Peyer's patch (tissue), 4 donors: Measurements from ENCODE around the gene SEMA3F. TPM values are rescaled to one million over a fixed set of nuclear protein-coding genes. Genes with fewer than 3 reads are reported as not detected.

Source experiments
- DNase-seq, 3 donors: peaks; one replicate each; pipeline ENCODE4 v3.0.0-alpha.2; 2017 to 2019
- H3K27ac ChIP-seq, 4 donors: fragments of 200-600 bp; sonication (generic); one replicate each; pipeline ENCODE4 v1.5.1; 2016 to 2019
- H3K27me3 ChIP-seq, 2 donors: fragments of 200-600 bp; sonication (generic); one replicate each; pipeline ENCODE4 v1.5.1; 2019
- H3K36me3 ChIP-seq, 3 donors: fragments of 200-600 bp; sonication (generic); one replicate each; pipeline ENCODE4 v1.5.1; 2016 to 2019
- H3K4me1 ChIP-seq, 4 donors: fragments of 200-600 bp; sonication (generic); one replicate each; pipeline ENCODE4 v1.5.1; 2016 to 2019
- H3K4me3 ChIP-seq, 4 donors: fragments of 200-600 bp; sonication (generic); 1 replicate in 3 of 4; 2 replicates in 1 of 4; pipeline ENCODE4 v1.5.1; 2016 to 2019; ENCODE audit warnings: mild to moderate bottlenecking in 1 of 4
- H3K9me3 ChIP-seq, 4 donors: fragments of 200-600 bp; sonication (generic); one replicate each; pipeline ENCODE4 v1.5.1; 2016 to 2019; ENCODE audit warnings: mild to moderate bottlenecking in 1 of 4
- CTCF ChIP-seq, 6 experiments: fragments of 450-650 bp in 4 of 6; fragments of 200-600 bp in 2 of 6; sonication (generic) in 1 of 6; IDR thresholded peaks; one replicate each; pipeline ENCODE4 v1.5.1; 2017 to 2019; ENCODE audit warnings: antibody characterized with exemption in 6 of 6, mild to moderate bottlenecking in 3 of 6, moderate library complexity in 1 of 6
- POLR2A ChIP-seq, 2 donors: fragments of 450-650 bp; IDR thresholded peaks; one replicate each; pipeline ENCODE4 v1.5.1; 2017; ENCODE audit warnings: antibody characterized with exemption in 2 of 2, mild to moderate bottlenecking in 2 of 2, moderate library complexity in 2 of 2
- total RNA-seq, 4 donors: library from RNA; depleted of rRNA; stranded (reverse); fragments of >200 nt; gene quantifications; one replicate each; pipeline ENCODE4 v1.1.0, GENCODE V29; 2016

Gene SEMA3F
- total RNA-seq, 4 donors from 2014 or later: 21.2 to 41.0 (median 23.2) TPM

- no peak for TF ChIP-seq POLR2A (IDR thresholded peaks at IDR 0.05)
- no peak for TF ChIP-seq CTCF (IDR thresholded peaks at IDR 0.05)
- H3K4me1 ChIP-seq: peaks cover 0 to 48% (median 6%) of the 10 kb centered on the region in 4 donors
Measured at GRCh38 chr3:50123394-50124051, 31.6 kb upstream of the SEMA3F start.

GRCh38 chr3:50124052-50124799, 30.9 kb upstream of the SEMA3F start:
- TF ChIP-seq POLR2A (IDR thresholded peaks at IDR 0.05): no peak
- no peak for TF ChIP-seq CTCF (IDR thresholded peaks at IDR 0.05)
- H3K4me1 ChIP-seq: peaks cover 0 to 48% (median 6%) of the 10 kb centered on the region in 4 donors
- H3K36me3 ChIP-seq: peaks cover 0 to 19% (median 0%) of the 10 kb centered on the region in 3 donors
- H3K9me3 ChIP-seq: no peaks in the 10 kb centered on the region
- no peak overlapping the region for H3K4me3 ChIP-seq
- no peak overlapping the region for H3K27ac ChIP-seq
- DNase-seq: peak in 1 of 3 donors; percentile 37
- H3K27me3 ChIP-seq: no peaks in the 10 kb centered on the region

More at GRCh38 chr3:50123394-50124051, 31.6 kb upstream of the SEMA3F start:
- H3K36me3 ChIP-seq: peaks cover 0 to 26% (median 0%) of the 10 kb centered on the region in 3 donors
- no peaks in the 10 kb centered on the region for H3K9me3 ChIP-seq
- H3K4me3 ChIP-seq: no peak overlapping the region
- no peak overlapping the region for H3K27ac ChIP-seq
- H3K27me3 ChIP-seq: no peaks in the 10 kb centered on the region
- peak in 1 of 3 donors; percentile 50 for DNase-seq

- Histone ChIP-seq H3K4me1 (peaks cover 0 to 48% (median 6%) of the 10 kb centered on the region in 4 donors), H3K4me3 (no peak overlapping the region), H3K27ac (no peak overlapping the region), H3K36me3 (peaks cover 0 to 15% (median 0%) of the 10 kb centered on the region in 3 donors), H3K9me3 (no peaks in the 10 kb centered on the region), H3K27me3 (no peaks in the 10 kb centered on the region)
- TF ChIP-seq POLR2A (IDR thresholded peaks at IDR 0.05): no peak
- TF ChIP-seq CTCF (IDR thresholded peaks at IDR 0.05): no peak
- DNase-seq: peak in 1 of 3 donors; percentile 43
Measured at GRCh38 chr3:50124800-50125178, 30.3 kb upstream of the SEMA3F start.

- Histone ChIP-seq H3K27ac (no peak overlapping the region), H3K4me1 (peaks cover 0 to 48% (median 6%) of the 10 kb centered on the region in 4 donors), H3K9me3 (no peaks in the 10 kb centered on the region), H3K27me3 (no peaks in the 10 kb centered on the region), H3K36me3 (peaks cover 0 to 6% (median 0%) of the 10 kb centered on the region in 3 donors), H3K4me3 (no peak overlapping the region)
- TF ChIP-seq POLR2A (IDR thresholded peaks at IDR 0.05): no peak
- peak in 1 of 3 donors; percentile 44 for DNase-seq
Measured at GRCh38 chr3:50125541-50126286, 29.4 kb upstream of the SEMA3F start.

- Histone ChIP-seq H3K4me3 (no peak overlapping the region), H3K36me3 (no peaks in the 10 kb centered on the region), H3K27ac (peak overlapping the region in 3 of 4 donors; percentile 24 to 69 (median 45)), H3K4me1 (peaks cover 0 to 48% (median 6%) of the 10 kb centered on the region in 4 donors), H3K9me3 (no peaks in the 10 kb centered on the region), H3K27me3 (no peaks in the 10 kb centered on the region)
- peak in 2 of 3 donors; percentile 65 to 69 for DNase-seq
- TF ChIP-seq CTCF (IDR thresholded peaks at IDR 0.05) (no peak), POLR2A (IDR thresholded peaks at IDR 0.05) (no peak)
Measured at GRCh38 chr3:50126287-50127211, 28.6 kb upstream of the SEMA3F start.
